GM21381 (cell line): ENCODE measurements around the gene SLFN12L.
"Not testable (repeated sequence)": the region's sequence is repeated elsewhere in the genome, so short reads cannot be mapped to it uniquely, and the experiment has no call there.

Source experiments
- ATAC-seq: cut with Tn5 transposase; IDR thresholded peaks from one replicate; pipeline ENCODE4 v1.9.1; 2021; ENCODE audit warnings: mild to moderate bottlenecking, moderate library complexity; ENCODE audit not compliant: unreplicated experiment

The SLFN12L gene

GRCh38 chr17:35498448-35499178 lies 38.9 kb downstream of the SLFN12L start:
- no peak for ATAC-seq

DNA sequence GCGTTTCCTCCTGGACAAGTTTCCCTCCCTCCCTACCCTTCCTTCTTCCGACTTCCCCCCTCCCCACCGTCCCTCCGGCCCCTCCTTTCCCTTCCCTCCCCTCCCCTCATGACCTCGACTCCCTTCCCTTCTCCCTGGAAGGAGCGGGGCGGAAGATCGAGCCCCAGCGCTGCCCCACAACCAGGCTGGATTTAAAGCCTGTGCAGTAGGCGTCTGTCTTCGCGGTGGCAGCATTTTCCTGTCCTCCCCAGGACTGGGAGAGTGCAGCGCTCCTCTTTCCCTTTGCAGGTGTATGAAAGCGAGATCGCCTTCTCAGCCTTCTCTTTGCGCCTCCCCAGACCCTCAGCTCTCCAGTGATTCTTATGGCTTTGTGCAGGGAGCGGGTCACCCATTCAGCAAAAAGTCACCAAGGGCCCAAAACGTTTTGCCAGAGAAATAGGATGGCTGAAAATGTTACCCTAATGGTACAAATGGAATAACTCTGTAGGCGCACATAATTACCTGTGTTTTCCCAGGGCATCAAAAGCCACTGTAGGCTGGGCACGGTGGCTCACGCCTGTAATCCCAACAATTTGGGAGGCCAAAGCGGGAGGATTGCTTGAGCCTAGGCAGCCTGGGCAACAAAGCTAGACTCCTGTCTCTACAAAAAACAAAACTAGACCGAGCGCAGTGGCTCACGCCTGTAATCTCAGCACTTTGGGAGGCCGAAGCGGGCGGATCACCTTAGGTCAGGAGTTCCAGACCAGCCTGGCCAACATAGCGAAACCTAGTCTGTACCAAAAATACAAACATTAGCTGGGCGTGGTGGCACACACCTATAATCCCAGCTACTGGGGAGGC lies 40.8 kb downstream of the SLFN12L start:
- ATAC-seq = no peak

DNA sequence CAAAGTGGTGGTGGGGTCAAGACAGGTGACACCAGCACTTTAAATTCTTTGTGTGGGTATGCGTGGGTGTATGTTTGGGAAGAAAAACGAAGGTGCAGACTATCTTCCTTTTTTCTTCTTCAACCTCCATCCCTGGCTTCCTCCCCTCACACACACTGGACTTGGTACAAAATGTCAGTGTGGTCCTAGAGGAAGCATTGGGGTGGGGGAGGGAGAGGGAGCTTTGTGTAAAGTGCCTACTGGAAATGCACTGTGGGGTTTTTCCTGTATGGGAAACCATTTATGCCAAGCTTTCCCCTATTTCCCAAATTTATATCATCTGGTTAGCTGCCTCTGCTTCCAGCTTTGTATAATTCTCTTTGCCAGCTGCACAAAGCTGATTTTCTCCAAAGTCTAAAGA lies 44.4 kb downstream of the SLFN12L start:
- no peak for ATAC-seq

- no peak for ATAC-seq
Observed at GRCh38 chr17:35491417-35491816, 46.1 kb downstream of the SLFN12L start.

DNA sequence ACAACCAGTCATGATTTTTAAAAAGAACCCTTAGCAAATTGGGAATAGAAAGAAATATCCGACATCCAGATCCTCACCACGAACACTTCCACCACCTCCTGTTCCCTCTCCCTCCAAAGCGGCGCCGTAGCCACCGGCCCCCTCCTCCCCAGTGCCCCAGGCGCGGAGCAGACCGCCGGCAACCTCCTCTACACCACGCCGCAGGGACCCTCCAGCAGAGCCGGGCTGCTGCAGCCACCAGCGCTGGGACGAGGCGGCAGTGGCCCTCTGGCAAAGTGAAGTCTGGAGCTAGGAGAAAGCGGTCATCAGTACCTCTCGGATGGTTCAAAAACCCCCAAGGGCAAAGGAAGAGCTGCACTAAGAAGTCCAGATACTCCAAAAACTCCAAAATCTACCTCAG lies 47.5 kb downstream of the SLFN12L start:
- ATAC-seq = no peak

DNA sequence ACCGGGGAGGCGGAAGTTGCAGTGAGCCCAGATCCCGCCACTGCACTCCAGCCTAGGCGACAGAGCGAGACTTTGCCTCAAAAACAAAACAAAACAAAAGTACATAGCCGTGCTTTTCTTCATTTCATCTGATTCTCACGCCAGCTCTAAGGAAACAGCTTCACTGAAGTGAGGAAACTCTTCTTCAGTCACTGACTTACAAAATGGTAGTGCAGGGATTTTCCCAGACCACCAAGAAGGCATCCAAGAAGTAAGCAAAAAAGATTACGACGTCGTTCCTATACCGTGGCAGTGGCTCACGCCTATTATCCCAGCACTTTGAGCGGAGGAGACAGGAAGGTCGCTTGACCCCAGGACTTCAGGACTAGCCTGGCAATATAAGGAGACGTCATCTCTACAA lies 48.5 kb downstream of the SLFN12L start:
- no peak for ATAC-seq

DNA sequence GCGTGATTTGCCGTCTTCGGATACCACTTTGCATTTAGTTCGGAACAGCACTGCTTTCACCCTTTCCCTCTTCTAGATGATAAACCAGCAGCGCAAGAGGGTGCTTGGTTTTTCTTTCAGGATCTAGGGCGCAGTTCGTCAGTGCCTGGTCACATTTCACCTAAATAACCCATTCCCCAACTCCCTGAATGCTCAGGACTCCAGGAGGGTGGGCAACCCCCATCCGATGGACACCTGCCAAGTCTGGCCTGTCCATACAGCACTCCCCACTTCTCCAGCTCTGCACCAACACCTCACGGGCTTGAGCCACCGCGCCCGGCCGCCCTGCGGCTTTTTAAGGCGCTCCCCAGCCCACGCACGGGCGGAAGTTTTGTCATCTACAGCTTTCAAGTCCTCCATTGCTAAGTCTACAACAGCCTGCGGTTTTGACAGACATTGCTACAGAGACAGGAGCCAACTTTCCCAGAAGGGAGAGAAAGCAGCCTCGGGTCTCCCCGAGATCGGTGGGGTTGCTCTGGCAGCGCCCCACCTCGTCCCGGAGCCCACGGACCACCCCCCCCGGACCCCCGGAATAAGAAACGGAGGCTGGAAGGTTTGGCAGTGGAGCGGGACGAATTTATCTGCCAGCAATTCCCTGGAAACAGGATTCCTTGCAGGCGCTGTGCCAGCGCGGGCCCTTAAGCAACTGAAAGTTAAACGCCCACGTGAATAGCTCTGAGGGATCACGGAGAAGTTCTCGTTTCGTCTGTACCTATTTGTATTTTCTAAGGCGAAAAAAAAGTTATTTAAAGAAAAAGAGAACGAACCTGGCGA lies 50.4 kb downstream of the SLFN12L start:
- ATAC-seq = peak; percentile 48

DNA sequence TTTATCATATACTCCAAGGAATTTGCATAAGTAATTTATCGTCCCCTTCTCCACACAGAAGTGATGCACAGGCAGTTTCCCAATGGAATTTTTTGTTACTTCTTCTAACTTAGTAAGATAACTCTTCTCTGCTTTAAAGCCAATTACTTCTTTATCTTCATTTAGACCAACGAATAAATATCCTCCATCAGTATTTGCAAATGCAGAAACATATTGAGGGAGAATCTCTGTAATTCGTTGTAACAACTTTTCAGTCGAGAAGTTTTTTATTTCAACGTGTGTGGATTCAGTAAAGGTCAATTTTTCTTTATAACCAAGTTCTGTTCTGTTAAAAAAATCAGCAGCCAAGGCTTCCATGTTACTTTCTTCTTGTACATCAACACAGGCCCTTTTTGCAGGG lies 58.2 kb downstream of the SLFN12L start:
- ATAC-seq = no peak

- ATAC-seq = no peak
Observed at GRCh38 chr17:35477248-35477647, 60.2 kb downstream of the SLFN12L start.

GRCh38 chr17:35476283-35476820 lies 61.1 kb downstream of the SLFN12L start:
- no peak for ATAC-seq

DNA sequence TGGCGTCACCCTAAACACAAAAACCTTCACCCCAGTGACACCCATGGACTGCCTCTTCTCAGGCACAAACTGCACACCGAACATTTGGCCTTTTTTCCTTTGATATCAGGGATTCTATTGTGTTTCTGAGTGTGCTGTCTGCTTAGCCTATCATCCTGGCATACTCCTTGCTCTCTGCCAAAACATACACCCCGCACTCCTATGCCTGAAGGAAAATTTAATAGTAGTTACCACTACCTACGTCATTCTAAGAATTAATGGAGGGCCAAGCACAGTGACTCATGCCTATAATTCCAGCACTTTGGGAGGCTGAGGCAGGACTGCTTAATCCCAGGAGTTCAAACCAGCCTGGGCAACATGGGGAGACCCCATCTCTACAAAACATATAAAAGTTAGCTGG lies 69.0 kb downstream of the SLFN12L start:
- ATAC-seq = no peak

DNA sequence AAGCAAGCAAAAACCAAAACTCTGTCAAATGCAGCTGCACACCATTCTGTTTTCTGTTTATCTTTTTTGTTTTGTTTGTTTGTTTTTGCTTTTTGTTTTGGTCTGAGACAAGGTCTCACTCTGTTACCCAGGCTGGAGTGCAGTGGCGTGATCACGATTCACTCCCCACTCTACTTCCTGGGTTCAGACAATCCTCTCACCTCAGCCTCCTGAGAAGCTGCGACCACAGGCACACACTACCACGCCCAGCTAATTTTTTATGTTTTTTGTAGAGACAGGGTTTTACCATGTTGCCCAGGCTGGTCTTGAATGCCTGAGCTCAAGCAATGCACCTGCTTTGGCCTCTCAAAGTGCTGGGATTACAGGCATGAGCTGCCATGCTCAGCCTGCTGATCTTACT lies 69.7 kb downstream of the SLFN12L start:
- ATAC-seq = no peak

GRCh38 chr17:35460354-35460851 lies 77.1 kb downstream of the SLFN12L start:
- ATAC-seq = peak; percentile 94

DNA sequence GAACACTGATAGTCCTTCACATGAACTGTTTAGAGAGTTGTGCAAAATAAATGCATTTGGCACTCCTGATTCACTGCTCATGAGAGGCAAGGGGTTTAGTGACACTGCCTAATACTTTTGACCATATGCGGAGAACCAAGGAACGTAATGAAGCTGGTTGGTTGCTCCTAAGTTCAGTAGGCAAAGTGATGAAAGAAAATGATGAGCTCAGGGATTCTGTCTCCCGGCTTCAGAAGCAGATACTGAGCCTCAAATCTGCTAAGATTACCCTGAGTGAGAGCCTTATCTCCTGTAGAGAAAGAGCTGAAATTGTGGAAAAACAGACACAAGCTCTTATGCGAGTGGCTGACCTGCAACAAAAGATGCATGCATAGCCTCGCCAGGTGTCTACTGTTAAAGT lies 83.4 kb downstream of the SLFN12L start:
- ATAC-seq = not testable (repeated sequence)

DNA sequence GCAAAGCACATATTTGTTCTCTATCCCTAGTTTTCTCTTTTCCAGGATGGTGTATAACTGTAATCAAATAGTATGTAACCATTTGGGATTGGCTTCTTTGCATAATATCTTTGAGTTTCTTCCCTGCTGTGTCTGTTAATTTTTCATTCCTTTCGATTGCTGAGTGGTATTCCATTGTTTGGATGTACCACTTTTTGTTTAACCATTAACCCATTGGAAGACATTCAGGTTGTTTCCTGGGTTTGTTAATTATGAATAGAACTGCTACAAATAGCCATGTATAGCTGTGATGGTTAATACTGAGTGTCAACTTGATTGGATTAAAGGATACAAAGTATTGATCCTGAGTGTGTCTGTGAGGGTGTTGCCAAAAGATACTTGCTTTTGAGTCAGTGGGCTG lies 84.3 kb downstream of the SLFN12L start:
- no peak for ATAC-seq

- peak; percentile 38 for ATAC-seq
Observed at GRCh38 chr17:35449371-35449931, 88.0 kb downstream of the SLFN12L start.

DNA sequence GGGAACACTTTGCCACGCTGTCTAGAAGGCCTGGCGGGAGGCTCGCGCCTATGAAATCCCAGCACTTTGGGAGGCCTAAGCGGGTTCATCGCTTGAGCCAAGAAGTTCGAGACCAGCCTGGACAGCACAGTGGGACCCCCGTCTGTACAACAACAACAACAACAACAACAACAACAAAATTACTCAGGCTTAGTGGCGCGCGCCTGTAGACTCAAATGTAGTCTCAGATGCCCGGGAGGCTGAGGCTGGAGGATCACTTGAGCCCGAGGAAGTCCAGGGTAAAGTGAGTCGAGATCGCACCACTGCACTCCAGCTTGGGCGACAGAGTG lies 88.6 kb downstream of the SLFN12L start:
- no peak for ATAC-seq

DNA sequence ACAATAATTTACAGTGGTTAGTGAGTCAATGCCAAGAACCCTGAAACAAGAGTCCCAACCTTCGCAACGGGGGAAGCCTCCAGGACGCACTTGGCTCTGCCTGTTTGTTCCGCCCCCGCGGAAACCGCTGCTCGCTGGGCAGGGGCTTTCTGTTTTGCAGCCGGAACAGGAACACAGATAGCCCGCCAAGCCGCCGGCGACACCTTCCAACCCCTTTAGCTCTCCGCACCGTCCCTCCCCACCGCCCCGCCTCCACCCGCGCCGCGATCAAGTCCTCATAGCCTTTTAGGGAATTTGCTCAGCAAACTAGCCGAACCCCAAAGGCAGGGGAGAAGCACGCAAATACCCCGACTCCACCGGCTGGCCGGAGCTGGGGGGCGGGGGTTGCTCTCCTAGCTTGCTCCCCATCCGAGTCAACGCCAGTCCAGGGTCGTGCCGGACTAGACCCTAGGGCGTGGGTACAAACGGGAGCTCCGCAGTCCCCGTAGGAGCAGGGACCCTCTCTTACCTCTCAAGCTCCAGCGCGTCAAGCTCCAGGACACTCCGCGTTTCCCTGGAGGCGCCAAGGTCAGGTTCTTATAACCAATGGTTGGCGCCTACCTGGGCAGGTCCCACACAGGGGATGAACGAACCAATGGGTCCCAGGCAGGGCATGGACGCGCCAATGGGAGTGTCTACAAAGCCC lies 89.1 kb downstream of the SLFN12L start, which contains the start of gene SLFN13:
TSS of gene SLFN13 (minus strand) at position 553 of the 685 bp plus-strand sequence. CDS start 3,086 bp downstream, outside the sequence.
- ATAC-seq = peak; percentile 71

GRCh38 chr17:35447499-35447898 lies 90.0 kb downstream of the SLFN12L start:
- ATAC-seq = no peak

DNA sequence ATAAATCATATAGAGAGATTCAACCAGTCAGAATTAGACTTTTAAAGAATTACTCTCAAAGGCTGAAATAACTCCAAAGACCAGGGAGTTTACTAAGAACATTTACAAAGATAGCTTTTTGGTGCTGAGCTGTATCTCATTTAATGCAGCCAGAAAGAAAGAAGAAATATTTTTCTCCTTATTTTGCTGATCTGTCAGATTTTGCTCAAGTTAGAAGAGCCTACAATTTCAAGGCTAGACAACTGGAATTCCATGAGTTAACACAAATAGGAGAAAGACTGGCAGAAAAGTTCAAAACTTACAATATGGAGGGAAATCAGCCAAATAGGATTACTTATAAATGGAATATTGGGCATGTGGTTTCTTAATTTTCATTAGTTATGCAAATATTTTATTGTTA lies 99.0 kb downstream of the SLFN12L start:
- ATAC-seq = no peak
